Chondrocyte (in vitro differentiated cells): Measurements from ENCODE around the gene ZMAT2. TPM values are rescaled to one million over a fixed set of nuclear protein-coding genes. Genes with fewer than 3 reads are reported as not detected.

ENCODE experiments used
- DNase-seq: peaks from one replicate; pipeline ENCODE4 v3.0.0; 2021; ENCODE audit warnings: mixed read lengths, low spot score
- H3K27ac Mint-ChIP-seq: one replicate; pipeline ENCODE4 v1.8.0; 2021; ENCODE audit warnings: mild to moderate bottlenecking, moderate library complexity, mixed read lengths; ENCODE audit not compliant: unreplicated experiment
- H3K27me3 Mint-ChIP-seq: 2 replicates; pipeline ENCODE4 v1.8.0; 2021; ENCODE audit warnings: low read depth, mixed read lengths
- H3K36me3 Mint-ChIP-seq: 2 replicates; pipeline ENCODE4 v1.8.0; 2021; ENCODE audit warnings: low read depth, mixed read lengths
- H3K4me1 Mint-ChIP-seq: 2 replicates; pipeline ENCODE4 v1.8.0; 2021; ENCODE audit warnings: low read depth, mild to moderate bottlenecking, mixed read lengths
- H3K4me3 Mint-ChIP-seq: one replicate; pipeline ENCODE4 v1.8.0; 2021; ENCODE audit warnings: mild to moderate bottlenecking, moderate library complexity, mixed read lengths; ENCODE audit not compliant: unreplicated experiment
- H3K9me3 Mint-ChIP-seq: 2 replicates; pipeline ENCODE4 v1.8.0; 2021; ENCODE audit warnings: low read depth, mixed read lengths
- total RNA-seq: library from RNA; stranded (reverse); gene quantifications from 3 replicates; pipeline ENCODE4 v1.2.1, GENCODE V29; 2021
- TF ChIP-seq, protein P1 (sequence below): fragments of 200-600 bp; sonication (generic); IDR thresholded peaks from 2 replicates; pipeline ENCODE4 v1.5.0; 2021; ENCODE audit warnings: antibody characterized with exemption, mild to moderate bottlenecking, moderate library complexity

The ZMAT2 gene
- total RNA-seq, 1 donor from 2014 or later: 39.2 TPM

DNA sequence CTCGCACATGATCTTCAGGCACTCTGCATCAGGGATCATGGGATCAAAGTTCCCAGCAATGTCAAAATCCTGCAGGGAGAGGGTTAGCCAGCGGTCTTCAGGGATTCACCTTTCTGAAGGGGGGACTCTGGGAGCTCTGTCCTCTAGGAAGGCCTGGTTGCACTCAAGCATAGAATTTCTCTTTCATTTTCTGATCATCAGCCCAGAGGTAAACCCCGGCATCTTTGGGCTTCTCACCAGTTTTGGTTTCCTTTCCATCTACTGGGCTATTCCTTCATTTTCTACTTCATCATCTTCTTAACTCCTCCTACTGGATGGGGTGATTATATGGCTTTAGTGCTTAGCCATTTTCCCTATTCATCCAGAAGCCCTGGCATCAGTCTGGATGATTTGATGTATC is 22.3 kb upstream of the ZMAT2 start:
- H3K27ac Mint-ChIP-seq: no peak overlapping the region
- H3K4me1 Mint-ChIP-seq: no peaks in the 10 kb centered on the region
- DNase-seq: no peak
- no peaks in the 10 kb centered on the region for H3K27me3 Mint-ChIP-seq
- no peak overlapping the region for H3K4me3 Mint-ChIP-seq
- peaks cover 20% of the 10 kb centered on the region for H3K36me3 Mint-ChIP-seq
- TF ChIP-seq, protein P1, sequence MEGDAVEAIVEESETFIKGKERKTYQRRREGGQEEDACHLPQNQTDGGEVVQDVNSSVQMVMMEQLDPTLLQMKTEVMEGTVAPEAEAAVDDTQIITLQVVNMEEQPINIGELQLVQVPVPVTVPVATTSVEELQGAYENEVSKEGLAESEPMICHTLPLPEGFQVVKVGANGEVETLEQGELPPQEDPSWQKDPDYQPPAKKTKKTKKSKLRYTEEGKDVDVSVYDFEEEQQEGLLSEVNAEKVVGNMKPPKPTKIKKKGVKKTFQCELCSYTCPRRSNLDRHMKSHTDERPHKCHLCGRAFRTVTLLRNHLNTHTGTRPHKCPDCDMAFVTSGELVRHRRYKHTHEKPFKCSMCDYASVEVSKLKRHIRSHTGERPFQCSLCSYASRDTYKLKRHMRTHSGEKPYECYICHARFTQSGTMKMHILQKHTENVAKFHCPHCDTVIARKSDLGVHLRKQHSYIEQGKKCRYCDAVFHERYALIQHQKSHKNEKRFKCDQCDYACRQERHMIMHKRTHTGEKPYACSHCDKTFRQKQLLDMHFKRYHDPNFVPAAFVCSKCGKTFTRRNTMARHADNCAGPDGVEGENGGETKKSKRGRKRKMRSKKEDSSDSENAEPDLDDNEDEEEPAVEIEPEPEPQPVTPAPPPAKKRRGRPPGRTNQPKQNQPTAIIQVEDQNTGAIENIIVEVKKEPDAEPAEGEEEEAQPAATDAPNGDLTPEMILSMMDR: no peak
- no peaks in the 10 kb centered on the region for H3K9me3 Mint-ChIP-seq

DNA sequence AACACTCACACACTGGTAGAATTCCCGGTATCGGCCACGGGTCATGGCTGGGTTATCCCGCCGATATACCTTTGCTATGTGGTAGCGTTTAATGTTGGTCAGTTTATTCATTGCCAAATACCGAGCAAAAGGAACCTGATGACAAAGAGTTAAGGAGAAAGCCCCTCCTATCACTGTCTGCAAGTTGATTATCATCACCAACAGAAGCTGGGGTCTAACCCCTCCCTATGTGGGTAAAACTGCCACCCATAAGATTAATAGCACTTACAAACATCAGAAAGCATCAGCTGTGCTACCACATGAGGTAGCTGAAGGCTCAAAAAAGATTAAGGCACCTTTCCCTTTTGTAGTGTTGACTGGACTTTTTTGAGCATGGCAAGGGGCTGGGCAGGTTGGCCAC is 21.3 kb upstream of the ZMAT2 start:
- DNase-seq: no peak
- Mint-ChIP-seq H3K36me3 (peaks cover 21% of the 10 kb centered on the region), H3K9me3 (no peaks in the 10 kb centered on the region), H3K27me3 (no peaks in the 10 kb centered on the region), H3K27ac (no peak overlapping the region), H3K4me3 (no peak overlapping the region), H3K4me1 (no peaks in the 10 kb centered on the region)
- TF ChIP-seq, protein P1: no peak

DNA sequence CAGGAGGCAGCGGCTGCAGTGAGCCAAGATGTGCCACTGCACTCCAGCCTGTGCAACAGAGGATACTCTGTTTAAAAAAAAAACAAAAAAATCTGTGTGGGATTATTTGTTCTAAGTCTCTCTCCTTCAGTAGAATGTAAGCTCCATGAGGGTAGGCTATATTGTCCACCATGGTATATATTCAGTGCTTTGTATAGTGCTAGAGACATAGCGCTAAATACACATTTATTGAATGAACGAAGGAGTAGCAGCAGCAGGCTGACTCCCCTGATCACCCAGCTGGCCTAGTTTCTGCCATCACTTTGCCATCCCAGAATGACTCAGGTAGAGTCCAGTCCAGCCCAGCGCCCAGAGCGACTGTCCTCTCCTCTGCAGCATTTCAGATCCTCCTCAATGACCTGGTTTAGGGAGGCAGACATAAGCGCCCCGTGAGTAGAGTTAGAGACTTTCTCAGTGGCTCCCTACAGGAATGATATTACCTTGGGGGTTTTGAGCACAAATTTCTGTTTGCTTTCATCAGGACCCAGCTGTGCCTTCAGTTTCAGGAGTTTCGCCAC is 9.8 kb upstream of the ZMAT2 start:
- TF ChIP-seq, protein P1: no peak
- no peak for DNase-seq
- H3K36me3 Mint-ChIP-seq: peaks cover 6% of the 10 kb centered on the region
- H3K27ac Mint-ChIP-seq: peak overlapping the region; percentile 97
- peaks cover 33% of the 10 kb centered on the region for H3K4me1 Mint-ChIP-seq
- no peaks in the 10 kb centered on the region for H3K9me3 Mint-ChIP-seq
- peak overlapping the region; percentile 94 for H3K4me3 Mint-ChIP-seq
- H3K27me3 Mint-ChIP-seq: no peaks in the 10 kb centered on the region

DNA sequence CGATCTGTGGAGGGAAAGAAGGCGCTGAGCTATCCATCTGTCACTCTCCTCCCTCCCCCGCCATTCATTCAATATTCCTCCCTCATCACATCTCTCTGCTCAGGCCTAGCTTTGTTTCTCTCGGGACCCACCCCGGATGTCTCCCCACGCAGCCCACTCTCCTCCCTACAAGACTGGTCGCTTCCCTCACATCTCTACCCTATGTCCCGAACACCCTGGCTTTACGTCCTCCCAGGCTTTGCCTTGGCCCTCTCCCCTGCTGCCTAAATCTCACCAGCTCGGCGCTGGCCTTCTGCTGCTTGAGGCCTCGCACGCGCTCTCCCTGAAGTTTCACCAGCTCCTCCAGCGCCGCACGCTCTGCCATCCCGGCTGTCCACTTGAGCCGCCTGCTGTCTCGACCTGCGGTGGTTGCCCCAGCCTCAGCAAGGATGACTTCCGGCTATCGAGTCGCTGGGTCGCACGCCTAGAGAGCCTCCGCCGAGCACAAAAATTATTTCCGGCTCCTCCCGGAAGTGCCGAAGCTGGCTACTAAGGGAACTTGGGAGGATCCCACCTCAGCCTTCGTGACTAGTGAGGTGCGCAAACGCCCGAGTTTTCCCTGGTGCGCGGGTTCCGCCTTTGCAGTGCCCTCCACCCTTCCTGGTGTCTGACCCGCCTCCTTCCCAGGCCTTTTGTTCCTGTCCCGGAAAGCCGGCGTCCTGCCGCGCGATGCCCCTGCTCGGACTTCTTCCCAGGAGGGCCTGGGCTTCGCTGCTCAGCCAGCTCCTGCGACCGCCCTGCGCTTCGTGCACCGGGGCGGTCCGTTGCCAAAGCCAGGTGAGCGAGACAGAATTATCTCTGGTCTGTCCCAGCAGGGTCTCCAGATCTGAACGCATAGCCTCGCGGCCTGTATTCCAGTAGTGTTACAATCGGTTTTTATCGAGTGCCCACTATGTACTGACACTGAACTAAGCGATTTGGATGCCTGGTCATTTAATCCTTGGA is 9.0 kb upstream of the ZMAT2 start, which contains the start of the genes HARS1 and HARS2:
TSS of gene HARS1 (minus strand) at position 430 of the 984 bp plus-strand sequence. CDS start at position 364, 66 bp downstream.
TSS of gene HARS2 (plus strand) at position 515 of the 984 bp plus-strand sequence. CDS start at position 709, 194 bp downstream.
- Mint-ChIP-seq H3K27me3 (no peaks in the 10 kb centered on the region), H3K36me3 (peaks cover 7% of the 10 kb centered on the region), H3K27ac (peak within 1 kb of the TSS; percentile 97), H3K4me1 (peaks cover 33% of the 10 kb centered on the region), H3K4me3 (peak within 1 kb of the TSS; percentile 94), H3K9me3 (no peaks in the 10 kb centered on the region)
- DNase-seq: peak; percentile 97
- TF ChIP-seq, protein P1: no peak

DNA sequence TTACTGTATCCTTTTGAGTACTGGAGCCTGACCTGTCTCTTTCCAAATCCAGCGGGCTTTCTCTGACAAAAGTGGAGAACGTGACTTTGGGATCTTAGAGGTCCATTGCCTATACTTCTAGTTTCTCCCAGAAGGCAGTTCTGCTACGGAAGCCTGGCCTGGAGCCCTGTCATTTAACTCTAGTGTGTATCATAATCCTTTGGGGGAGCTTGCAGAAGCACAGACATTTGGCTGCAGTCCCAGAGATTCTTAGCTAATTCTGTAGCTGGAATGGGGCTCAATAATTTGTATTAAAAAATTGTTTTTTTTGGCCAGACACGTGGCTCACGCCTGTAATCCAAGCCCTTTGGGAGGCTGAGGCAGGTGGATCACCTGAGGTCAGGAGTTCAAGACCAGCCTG is 6.0 kb upstream of the ZMAT2 start:
- Mint-ChIP-seq H3K27ac (no peak overlapping the region), H3K27me3 (no peaks in the 10 kb centered on the region), H3K9me3 (no peaks in the 10 kb centered on the region), H3K4me3 (no peak overlapping the region), H3K36me3 (peaks cover 29% of the 10 kb centered on the region), H3K4me1 (peaks cover 33% of the 10 kb centered on the region)
- DNase-seq: no peak
- TF ChIP-seq, protein P1: no peak
